ENCODE measurements around the gene TRPM1.

DNA sequence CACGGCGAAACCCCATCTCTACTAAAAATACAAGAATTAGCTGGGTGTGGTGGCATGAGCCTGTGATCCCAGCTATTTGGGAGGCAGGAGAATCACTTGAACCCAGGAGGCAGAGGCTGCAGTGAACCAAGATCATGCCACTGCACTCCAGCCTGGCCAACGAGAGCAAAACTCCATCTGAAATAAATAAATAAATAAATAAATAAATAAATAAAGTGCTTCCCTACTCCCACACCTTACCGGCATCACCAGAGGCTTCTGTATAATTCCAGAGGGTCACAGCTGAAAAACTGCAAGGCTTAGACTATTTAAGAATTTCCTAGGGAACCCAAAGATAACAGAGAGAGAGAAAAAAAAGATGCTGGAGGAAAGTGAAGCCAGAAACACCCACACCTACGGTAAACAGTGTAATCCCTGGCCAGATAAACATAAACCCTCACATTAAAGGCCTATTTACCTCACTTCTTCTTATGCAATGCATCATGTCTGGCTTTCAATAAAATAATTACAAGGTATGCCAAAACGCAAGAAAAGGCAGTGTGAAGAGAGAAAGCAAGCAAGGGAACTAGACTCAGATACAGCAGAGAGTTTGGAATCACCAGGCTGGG is 15.0 kb upstream of the TRPM1 start:
- TF ChIP-seq, protein P1, sequence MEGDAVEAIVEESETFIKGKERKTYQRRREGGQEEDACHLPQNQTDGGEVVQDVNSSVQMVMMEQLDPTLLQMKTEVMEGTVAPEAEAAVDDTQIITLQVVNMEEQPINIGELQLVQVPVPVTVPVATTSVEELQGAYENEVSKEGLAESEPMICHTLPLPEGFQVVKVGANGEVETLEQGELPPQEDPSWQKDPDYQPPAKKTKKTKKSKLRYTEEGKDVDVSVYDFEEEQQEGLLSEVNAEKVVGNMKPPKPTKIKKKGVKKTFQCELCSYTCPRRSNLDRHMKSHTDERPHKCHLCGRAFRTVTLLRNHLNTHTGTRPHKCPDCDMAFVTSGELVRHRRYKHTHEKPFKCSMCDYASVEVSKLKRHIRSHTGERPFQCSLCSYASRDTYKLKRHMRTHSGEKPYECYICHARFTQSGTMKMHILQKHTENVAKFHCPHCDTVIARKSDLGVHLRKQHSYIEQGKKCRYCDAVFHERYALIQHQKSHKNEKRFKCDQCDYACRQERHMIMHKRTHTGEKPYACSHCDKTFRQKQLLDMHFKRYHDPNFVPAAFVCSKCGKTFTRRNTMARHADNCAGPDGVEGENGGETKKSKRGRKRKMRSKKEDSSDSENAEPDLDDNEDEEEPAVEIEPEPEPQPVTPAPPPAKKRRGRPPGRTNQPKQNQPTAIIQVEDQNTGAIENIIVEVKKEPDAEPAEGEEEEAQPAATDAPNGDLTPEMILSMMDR (IDR thresholded peaks at IDR 0.05; ENCODE audit: insufficient read depth, low read depth, low read length): no peak
- no peak for TF ChIP-seq EZH2 (IDR thresholded peaks at IDR 0.05; ENCODE audit: insufficient read depth, low read length)

All from astrocyte (in vitro differentiated cells and primary cell).